H1 (cell line): Measurements from ENCODE around the gene JAKMIP3. TPM values are rescaled to one million over a fixed set of nuclear protein-coding genes. Genes with fewer than 3 reads are reported as not detected.

Source experiments
- BRCA1 ChIP-seq: IDR thresholded peaks from 2 replicates; pipeline ENCODE4 v1.6.1; 2012; ENCODE audit warnings: low read depth, low read length, improper control_type of control experiment
- polyA plus RNA-seq, 7 experiments: library from polyadenylated mRNA; depleted of rRNA in 3 of 7; stranded (reverse) in 5 of 7; unstranded in 2 of 7; fragments of >200 nt in 5 of 7; fragments of 200-250 nt in 2 of 7; gene quantifications; 1 replicate in 5 of 7; 2 replicates in 1 of 7; 4 replicates in 1 of 7; pipeline versions ENCODE4 v1.2.1 to v1.2.3, GENCODE V29; 2011 to 2013; ENCODE audit warnings: missing spikeins in 2 of 7, mixed read lengths in 2 of 7
- total RNA-seq: library from RNA; stranded (reverse); fragmentation: NEBNext Ultra II Directional; extraction: Animal tissue kit (Norgen Biotek cat#: 25700); gene quantifications from 2 replicates; pipeline ENCODE4 v1.2.1, GENCODE V29; 2021

The JAKMIP3 gene
- total and polyA plus RNA-seq, 2 of the 8 experiments (the other 6 are each of a cell fraction or from before 2014, with no cell fraction given) = 0.83 to 0.91 TPM

DNA sequence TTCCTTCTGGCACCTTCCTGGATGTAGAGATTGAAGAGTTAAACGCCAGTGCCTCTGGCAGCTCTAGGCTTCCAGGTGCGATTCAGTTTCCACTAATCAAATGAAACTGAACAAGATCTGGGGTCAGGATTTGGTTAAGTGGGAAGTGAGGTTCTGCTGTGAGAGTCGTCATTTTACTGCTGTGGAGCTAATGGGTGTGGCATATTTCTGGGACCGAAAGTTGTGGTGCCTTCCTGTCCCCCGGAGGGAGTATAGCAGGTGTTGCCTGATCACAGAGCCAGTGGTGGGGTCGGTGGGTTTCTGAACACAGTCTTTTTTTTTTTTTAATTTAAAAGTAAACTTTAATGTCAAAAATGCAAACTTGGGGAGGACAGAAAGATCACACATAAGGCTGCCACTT, 37.0 kb upstream of the JAKMIP3 start (continued):
- TF ChIP-seq BRCA1 = no peak
- TF ChIP-seq, all 59 proteins: peak for 0
